Motor neuron (in vitro differentiated cells): ENCODE data around the gene RBM10. TPM values are rescaled to one million over a fixed set of nuclear protein-coding genes. Genes with fewer than 3 reads are reported as not detected.

ENCODE experiments used
- ATAC-seq, 8 experiments: fragments of 200-7000 bp; cut with Tn5 transposase; replicated peaks in 6 of 8; 2 replicates each; pipeline ENCODE4 v1.8.0; 2021; ENCODE audit warnings: mild to moderate bottlenecking in 8 of 8, moderate library complexity in 8 of 8
- H3K27ac ChIP-seq, 2 donors: fragments of 250-450 bp; sonication (Bioruptor Pico); 2 replicates each; pipeline ENCODE4 v1.9.0; 2021; ENCODE audit warnings: antibody characterized with exemption in 2 of 2, mild to moderate bottlenecking in 2 of 2, moderate library complexity in 1 of 2
- H3K4me1 ChIP-seq, 2 donors: fragments of 250-450 bp; sonication (Bioruptor Pico); replicated peaks in 1 of 2; 2 replicates each; pipeline ENCODE4 v1.6.1; 2021; ENCODE audit warnings: antibody characterized with exemption in 2 of 2, mild to moderate bottlenecking in 2 of 2, moderate library complexity in 1 of 2
- H3K4me3 ChIP-seq, 5 donors: fragments of 250-450 bp; sonication (Bioruptor Pico); 2 replicates each; pipeline ENCODE4 v1.9.0; 2021; ENCODE audit warnings: antibody characterized with exemption in 5 of 5, mild to moderate bottlenecking in 5 of 5, moderate library complexity in 4 of 5
- WGBS, 10 experiments: fragments of 450-650 bp; shearing (Covaris generic); methylation state at CpG; one replicate each; pipeline ENCODE4 v1.0.0; 2022; 5-methylcytosine and 5-hydroxymethylcytosine counted together
- in situ Hi-C, 9 experiments: fragments of 400-800 bp; cut with MboI; loops; one replicate each; pipeline ENCODE4 v1.15.0; 2021; ENCODE audit warnings: low sequenced_read_pairs in 9 of 9, low pct_unique_long_range_greater_than_20kb in 2 of 9; ENCODE audit not compliant: unreplicated experiment in 9 of 9
- total RNA-seq, 8 experiments: library from RNA; unstranded; fragments of 300-600 nt; gene quantifications; 2 replicates each; pipeline versions ENCODE4 v1.2.3 to v1.2.4, GENCODE V29; 2022

Gene RBM10
- total RNA-seq, 8 experiments from 2014 or later: 32.8 to 64.9 (median 39.9) TPM

- no peak overlapping the region for H3K27ac ChIP-seq
- ATAC-seq: no peak
- peaks cover 7 to 11% of the 10 kb centered on the region in 2 donors for H3K4me1 ChIP-seq
- in situ Hi-C loops: loop anchor here in 6 of 9 experiments (25.0 kb wide), 2 partner anchors 164 to 289 kb away; no protein-coding TSS in a partner anchor
- WGBS, 10 experiments: 100% methylated on average over 1 of the region's 10 CpGs; no CpG with 5 or more reads in 8 of the 10 experiments
- H3K4me3 ChIP-seq: no peak overlapping the region
Observed at GRCh38 chrX:47222751-47223350, 77.8 kb downstream of the RBM10 start.

GRCh38 chrX:47223476-47224250 lies 78.6 kb downstream of the RBM10 start:
- no peak for ATAC-seq
- H3K27ac ChIP-seq: no peak overlapping the region
- 76 to 100% (median 81%) methylated on average over 1 to 3 of the region's 13 CpGs; no CpG with 5 or more reads in 7 of the 10 experiments for WGBS, 10 experiments
- peaks cover 7 to 11% of the 10 kb centered on the region in 2 donors for H3K4me1 ChIP-seq
- H3K4me3 ChIP-seq: no peak overlapping the region
- in situ Hi-C loops: loop anchor here in 6 of 9 experiments (25.0 kb wide), 2 partner anchors 164 to 289 kb away; no protein-coding TSS in a partner anchor

GRCh38 chrX:47224266-47224895 lies 79.4 kb downstream of the RBM10 start:
- 80 to 93% (median 84%) methylated on average over 1 to 8 of the region's 17 CpGs; no CpG with 5 or more reads in 7 of the 10 experiments for WGBS, 10 experiments
- Histone ChIP-seq H3K27ac (no peak overlapping the region), H3K4me1 (peaks cover 7 to 11% of the 10 kb centered on the region in 2 donors), H3K4me3 (no peak overlapping the region)
- in situ Hi-C loops: loop anchor here in 6 of 9 experiments (25.0 kb wide), 2 partner anchors 163 to 288 kb away; no protein-coding TSS in a partner anchor
- no peak for ATAC-seq

GRCh38 chrX:47224896-47225290 lies 79.9 kb downstream of the RBM10 start:
- ATAC-seq: no peak
- peaks cover 7 to 11% of the 10 kb centered on the region in 2 donors for H3K4me1 ChIP-seq
- no peak overlapping the region for H3K27ac ChIP-seq
- 100% methylated on average over 3 of the region's 4 CpGs; no CpG with 5 or more reads in 9 of the 10 experiments for WGBS, 10 experiments
- H3K4me3 ChIP-seq: no peak overlapping the region
- in situ Hi-C loops: loop anchor here in 7 of 9 experiments (25.0 kb wide), 3 partner anchors 137 to 287 kb away; partner anchors contain the start of gene ZNF157 (in 1 of the 7)

DNA sequence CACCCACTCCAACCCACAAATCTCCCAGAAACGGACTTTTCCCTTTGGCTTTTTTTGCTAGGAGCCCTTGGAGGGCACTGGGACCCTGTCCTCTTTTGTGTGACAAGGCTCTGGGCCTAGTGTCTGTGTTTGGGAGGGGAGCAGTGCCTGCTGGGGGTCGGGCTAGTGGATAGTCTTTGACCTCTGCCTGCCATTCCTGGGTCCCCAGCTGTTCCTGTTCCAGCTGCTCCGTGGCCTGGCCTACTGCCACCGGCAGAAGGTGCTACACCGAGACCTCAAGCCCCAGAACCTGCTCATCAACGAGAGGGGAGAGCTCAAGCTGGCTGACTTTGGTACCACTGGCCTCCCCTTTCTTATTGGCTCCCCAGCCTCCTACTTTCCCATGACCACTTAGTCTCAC lies 81.0 kb downstream of the RBM10 start:
- no peak overlapping the region for H3K27ac ChIP-seq
- H3K4me1 ChIP-seq: no peaks in the 10 kb centered on the region
- in situ Hi-C loops: loop anchor here in 1 of 9 experiments (25.0 kb wide), 1 partner anchor 136 kb away; the partner anchor contains the start of gene ZNF157
- 83 to 92% methylated on average over 1 to 2 of the region's 6 CpGs; no CpG with 5 or more reads in 8 of the 10 experiments for WGBS, 10 experiments
- ATAC-seq: no peak
- H3K4me3 ChIP-seq: no peak overlapping the region

DNA sequence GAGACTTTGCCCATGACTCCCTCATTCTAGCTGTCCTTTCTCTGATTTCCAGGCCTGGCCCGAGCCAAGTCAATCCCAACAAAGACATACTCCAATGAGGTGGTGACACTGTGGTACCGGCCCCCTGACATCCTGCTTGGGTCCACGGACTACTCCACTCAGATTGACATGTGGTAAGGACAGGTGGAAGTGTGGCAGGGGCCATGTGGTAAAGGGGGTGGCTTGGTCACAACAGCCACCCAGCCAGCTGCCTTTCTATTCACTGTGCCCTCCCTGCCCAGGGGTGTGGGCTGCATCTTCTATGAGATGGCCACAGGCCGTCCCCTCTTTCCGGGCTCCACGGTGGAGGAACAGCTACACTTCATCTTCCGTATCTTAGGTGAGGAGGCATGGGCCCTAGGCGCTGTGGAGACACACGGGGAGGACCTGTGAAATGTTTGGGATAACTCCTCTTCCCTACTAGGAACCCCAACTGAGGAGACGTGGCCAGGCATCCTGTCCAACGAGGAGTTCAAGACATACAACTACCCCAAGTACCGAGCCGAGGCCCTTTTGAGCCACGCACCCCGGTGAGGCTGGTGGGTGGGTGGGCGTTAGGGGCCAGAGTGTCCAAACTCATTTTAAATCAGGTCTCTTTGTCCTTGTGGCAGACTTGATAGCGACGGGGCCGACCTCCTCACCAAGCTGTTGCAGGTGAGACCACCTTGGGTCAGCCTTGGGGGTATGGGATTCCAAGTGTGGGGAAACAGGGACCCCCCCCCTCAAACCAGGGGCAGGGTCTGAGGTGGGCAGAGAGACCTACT lies 81.7 kb downstream of the RBM10 start:
- no peak for ATAC-seq
- in situ Hi-C loops: loop anchor here in 1 of 9 experiments (25.0 kb wide), 1 partner anchor 136 kb away; the partner anchor contains the start of gene ZNF157
- Histone ChIP-seq H3K4me3 (no peak overlapping the region), H3K27ac (no peak overlapping the region), H3K4me1 (peaks cover 0 to under 1% of the 10 kb centered on the region in 2 donors)
- WGBS, 10 experiments: 93% methylated on average over 2 of the region's 19 CpGs; no CpG with 5 or more reads in 9 of the 10 experiments

GRCh38 chrX:47227334-47227583 lies 82.2 kb downstream of the RBM10 start:
- H3K4me3 ChIP-seq: no peak overlapping the region
- in situ Hi-C loops: loop anchor here in 1 of 9 experiments (25.0 kb wide), 1 partner anchor 135 kb away; the partner anchor contains the start of gene ZNF157
- peaks cover 5 to 6% of the 10 kb centered on the region in 2 donors for H3K4me1 ChIP-seq
- no peak overlapping the region for H3K27ac ChIP-seq
- WGBS, 10 experiments: 80 to 100% (median 100%) methylated on average over 1 to 3 of the region's 9 CpGs; no CpG with 5 or more reads in 7 of the 10 experiments
- ATAC-seq: no peak

- Histone ChIP-seq H3K4me1 (peaks cover 8% of the 10 kb centered on the region in 2 donors), H3K27ac (no peak overlapping the region), H3K4me3 (no peak overlapping the region)
- 100% methylated on average over 2 to 3 of the region's 12 CpGs; no CpG with 5 or more reads in 8 of the 10 experiments for WGBS, 10 experiments
- ATAC-seq: no peak
- in situ Hi-C loops: loop anchor here in 1 of 9 experiments (25.0 kb wide), 1 partner anchor 134 kb away; the partner anchor contains the start of gene ZNF157
Observed at GRCh38 chrX:47228550-47229270, 83.7 kb downstream of the RBM10 start.

DNA sequence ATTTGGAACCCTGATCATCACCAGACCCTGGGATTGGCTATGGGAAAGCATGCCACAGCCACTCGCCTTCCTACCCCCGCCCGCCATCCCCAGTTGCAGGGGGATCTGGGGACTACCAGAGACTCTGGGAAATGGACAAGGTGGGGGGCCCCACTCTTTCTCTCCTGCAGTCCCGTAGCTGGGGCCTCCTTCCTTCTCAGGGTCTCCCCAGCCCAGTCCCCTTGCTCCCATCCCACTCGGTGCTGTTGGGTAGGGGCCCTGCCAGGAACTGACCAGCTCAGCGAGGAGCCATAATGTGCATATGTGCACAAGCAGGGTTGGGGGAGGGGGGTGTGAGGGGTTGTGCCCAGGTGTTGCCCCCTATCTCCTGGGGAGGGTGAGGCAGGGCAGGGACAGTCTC lies 84.4 kb downstream of the RBM10 start:
- Histone ChIP-seq H3K27ac (no peak overlapping the region), H3K4me3 (no peak overlapping the region), H3K4me1 (peaks cover 8% of the 10 kb centered on the region in 2 donors)
- no CpG with 5 or more reads among the region's 6 CpGs for WGBS, 10 experiments
- in situ Hi-C loops: loop anchor here in 1 of 9 experiments (25.0 kb wide), 1 partner anchor 133 kb away; the partner anchor contains the start of gene ZNF157
- no peak for ATAC-seq

DNA sequence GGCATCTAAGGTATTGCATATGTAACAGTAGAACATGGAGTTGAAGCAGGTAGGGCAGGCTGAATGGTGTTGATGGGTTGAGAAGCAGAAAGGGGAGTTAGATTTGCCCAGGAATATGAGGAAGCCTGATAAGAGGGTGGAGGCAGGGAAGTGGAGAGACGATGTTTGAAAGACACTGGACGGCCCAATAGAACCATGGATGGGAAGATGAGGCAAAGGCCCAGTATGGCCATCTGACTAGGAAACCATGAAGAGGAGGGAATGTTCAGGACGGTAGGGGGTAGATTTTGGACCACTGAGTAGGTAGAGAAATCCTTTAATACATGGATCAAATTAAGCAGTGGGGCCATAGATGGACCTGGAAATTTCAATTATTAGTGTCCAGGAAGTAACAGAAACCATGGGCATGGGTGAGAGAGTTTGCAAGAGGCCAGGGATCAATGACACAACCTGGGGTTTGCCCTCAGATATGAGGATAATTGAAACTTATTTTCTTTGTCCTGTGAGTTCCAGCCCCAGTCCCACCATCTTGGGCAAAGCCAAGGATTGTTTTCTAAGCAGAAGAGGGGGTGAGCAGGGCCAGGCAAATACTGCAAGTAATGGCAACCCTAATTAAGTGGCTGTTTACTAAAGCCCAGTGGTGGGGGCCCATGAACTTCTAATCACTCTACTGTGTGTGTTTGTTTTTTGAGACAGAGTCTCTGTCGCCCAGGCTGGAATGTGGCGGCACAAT lies 85.3 kb downstream of the RBM10 start:
- WGBS, 10 experiments: 48 to 100% (median 100%) methylated on average over 2 of the region's 5 CpGs; no CpG with 5 or more reads in 6 of the 10 experiments

GRCh38 chrX:47231167-47231566 lies 86.1 kb downstream of the RBM10 start:
- no peak overlapping the region for H3K4me3 ChIP-seq
- peaks cover 8 to 19% of the 10 kb centered on the region in 2 donors for H3K4me1 ChIP-seq
- ATAC-seq: no peak
- no CpG with 5 or more reads among the region's 2 CpGs for WGBS, 10 experiments
- in situ Hi-C loops: loop anchor here in 1 of 9 experiments (25.0 kb wide), 1 partner anchor 131 kb away; the partner anchor contains the start of gene ZNF157
- H3K27ac ChIP-seq: no peak overlapping the region

More for the DNA sequence above, 85.3 kb downstream of the RBM10 start:
- Histone ChIP-seq H3K27ac (no peak overlapping the region), H3K4me3 (no peak overlapping the region), H3K4me1 (peaks cover 8 to 12% of the 10 kb centered on the region in 2 donors)
- in situ Hi-C loops: loop anchor here in 1 of 9 experiments (25.0 kb wide), 1 partner anchor 132 kb away; the partner anchor contains the start of gene ZNF157
- ATAC-seq: no peak
